Activated T-helper 1 cell treated with Interleukin-2 at 50 U/mL for 16 hours (primary cell): Measurements from ENCODE around the gene MYO1H.
"Not testable (repeated sequence)": the region's sequence is repeated elsewhere in the genome, so short reads cannot be mapped to it uniquely, and the experiment has no call there.

Source experiments
- DNase-seq: peaks from one replicate; pipeline ENCODE4 v3.0.0-alpha.2; 2020; ENCODE audit warnings: low read depth

The MYO1H gene, protein sequence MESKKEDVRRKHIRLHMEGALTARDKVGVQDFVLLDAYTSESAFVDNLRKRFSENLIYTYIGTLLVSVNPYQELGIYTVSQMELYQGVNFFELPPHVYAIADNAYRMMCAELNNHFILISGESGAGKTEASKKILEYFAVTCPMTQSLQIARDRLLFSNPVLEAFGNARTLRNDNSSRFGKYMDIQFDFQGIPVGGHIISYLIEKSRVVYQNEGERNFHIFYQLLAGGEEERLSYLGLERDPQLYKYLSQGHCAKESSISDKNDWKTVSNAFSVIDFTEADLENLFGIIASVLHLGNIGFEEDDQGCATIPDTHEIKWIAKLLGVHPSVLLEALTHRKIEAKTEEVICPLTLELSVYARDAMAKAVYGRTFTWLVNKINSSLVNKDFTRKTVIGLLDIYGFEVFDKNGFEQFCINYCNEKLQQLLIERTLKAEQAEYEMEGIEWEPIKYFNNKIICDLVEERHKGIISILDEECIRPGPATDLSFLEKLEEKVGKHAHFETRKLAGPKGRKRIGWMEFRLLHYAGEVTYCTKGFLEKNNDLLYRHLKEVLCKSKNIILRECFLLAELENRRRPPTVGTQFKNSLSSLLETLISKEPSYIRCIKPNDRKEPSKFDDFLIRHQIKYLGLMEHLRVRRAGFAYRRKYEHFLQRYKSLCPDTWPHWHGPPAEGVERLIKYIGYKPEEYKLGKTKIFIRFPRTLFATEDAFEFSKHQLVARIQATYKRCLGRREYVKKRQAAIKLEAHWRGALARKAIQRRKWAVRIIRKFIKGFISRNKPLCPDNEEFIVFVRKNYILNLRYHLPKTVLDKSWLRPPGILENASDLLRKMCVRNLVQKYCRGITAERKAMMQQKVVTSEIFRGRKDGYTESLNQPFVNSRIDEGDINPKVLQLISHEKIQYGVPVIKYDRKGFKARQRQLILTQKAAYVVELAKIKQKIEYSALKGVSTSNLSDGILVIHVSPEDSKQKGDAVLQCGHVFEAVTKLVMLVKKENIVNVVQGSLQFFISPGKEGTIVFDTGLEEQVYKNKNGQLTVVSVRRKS

GRCh38 chr12:109347589-109347988, at the start of gene MYO1H:
Gene MYO1H (plus strand): TSS chr12:109347900. CDS start chr12:109347961, 61 bp downstream.
- no peak for DNase-seq

- no peak for DNase-seq
Measured at GRCh38 chr12:109299849-109300248, 47.9 kb upstream of the MYO1H start.

GRCh38 chr12:109301643-109302168, 46.0 kb upstream of the MYO1H start:
- DNase-seq, result no peak

DNA sequence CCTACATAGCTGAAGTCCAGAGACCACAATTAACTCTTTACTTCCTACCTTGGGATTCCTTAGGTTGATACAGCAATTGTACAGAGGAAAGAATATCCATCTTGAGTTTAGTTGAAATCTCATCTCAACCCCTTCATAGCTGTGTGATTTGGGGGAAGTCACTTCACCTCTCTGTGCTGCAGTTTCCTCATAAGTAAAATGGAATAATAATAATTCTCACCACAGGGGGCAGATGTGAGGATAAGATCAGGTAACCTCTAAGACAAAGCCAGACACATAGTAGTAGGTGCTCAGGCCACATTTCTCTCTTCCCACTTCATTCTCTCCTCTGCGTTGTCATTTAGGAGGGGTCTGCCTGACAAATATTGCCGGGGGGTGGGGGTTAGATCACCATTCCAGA, 45.3 kb upstream of the MYO1H start:
- DNase-seq, result no peak

- DNase-seq, result no peak
Measured at GRCh38 chr12:109302770-109303169, 44.9 kb upstream of the MYO1H start.

- no peak for DNase-seq
Measured at GRCh38 chr12:109304485-109304884, 43.2 kb upstream of the MYO1H start.

GRCh38 chr12:109305547-109305946, 42.2 kb upstream of the MYO1H start:
- DNase-seq, result no peak

DNA sequence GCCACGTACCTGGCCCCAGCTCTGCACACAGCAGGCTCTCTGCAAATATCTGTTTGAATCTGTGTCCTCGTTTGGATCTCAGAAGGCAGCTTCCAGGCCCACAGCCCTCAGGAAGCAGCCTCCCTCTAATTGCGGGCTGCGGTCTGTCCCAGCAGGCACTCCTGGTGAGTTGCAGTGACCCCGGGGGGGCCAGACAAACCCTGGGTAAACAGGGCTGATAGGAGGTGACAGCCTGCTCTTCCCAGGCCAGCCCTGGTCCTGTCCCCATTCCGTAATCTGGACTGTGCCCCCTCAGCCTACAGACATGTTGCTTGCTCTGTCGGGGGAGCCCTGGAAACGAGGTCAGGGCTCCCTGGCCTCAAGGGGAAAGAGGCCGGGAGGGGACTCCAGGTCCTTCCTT, 40.6 kb upstream of the MYO1H start:
- DNase-seq, result no peak

DNA sequence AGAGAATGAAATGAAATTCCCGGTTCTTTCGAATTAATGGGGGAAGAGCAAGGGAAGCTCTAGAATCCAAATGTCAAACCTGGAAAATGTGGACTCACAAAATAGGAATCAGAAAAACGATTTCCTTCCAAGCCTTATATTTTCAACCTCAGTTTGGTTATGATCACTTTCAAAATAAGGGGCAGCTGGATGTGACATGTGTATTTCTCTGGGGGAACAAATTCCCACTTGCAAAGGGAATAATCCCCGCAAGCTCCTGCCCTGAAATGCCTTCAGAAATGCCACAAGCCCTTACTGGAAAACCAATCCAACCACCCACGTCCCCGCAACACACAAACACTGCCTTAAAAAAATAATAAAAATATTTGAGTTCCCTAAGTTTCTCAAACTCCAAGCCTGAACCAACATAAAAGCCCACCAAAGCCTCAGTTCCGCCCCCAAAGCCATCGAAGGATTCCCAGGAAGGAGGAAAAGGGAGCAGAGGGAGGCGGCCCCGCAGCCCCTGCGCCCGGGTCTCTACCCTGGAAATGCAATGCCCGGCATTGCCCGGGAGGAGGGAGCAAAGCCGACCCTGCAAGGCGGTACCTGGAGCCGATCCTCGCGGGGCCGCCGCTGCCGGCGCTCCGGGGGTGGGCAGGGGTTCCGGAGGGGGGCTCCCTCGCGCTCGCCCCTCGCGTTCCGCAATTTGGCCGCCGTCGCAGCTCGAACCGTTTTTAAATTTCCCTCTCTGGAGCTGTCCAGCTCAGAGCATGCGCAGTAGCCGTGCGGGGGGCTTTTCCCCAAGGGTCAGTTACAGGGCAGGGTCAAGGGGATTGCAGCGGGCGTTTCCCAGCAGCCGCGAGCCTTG, 38.9 kb upstream of the MYO1H start, which contains the start of gene FOXN4:
Gene FOXN4, minus strand, starts transcription at position 751 of the 847 bp plus-strand sequence. CDS start 963 bp downstream, outside the sequence.
- no peak for DNase-seq

GRCh38 chr12:109309381-109310246, 38.1 kb upstream of the MYO1H start:
- no peak for DNase-seq

DNA sequence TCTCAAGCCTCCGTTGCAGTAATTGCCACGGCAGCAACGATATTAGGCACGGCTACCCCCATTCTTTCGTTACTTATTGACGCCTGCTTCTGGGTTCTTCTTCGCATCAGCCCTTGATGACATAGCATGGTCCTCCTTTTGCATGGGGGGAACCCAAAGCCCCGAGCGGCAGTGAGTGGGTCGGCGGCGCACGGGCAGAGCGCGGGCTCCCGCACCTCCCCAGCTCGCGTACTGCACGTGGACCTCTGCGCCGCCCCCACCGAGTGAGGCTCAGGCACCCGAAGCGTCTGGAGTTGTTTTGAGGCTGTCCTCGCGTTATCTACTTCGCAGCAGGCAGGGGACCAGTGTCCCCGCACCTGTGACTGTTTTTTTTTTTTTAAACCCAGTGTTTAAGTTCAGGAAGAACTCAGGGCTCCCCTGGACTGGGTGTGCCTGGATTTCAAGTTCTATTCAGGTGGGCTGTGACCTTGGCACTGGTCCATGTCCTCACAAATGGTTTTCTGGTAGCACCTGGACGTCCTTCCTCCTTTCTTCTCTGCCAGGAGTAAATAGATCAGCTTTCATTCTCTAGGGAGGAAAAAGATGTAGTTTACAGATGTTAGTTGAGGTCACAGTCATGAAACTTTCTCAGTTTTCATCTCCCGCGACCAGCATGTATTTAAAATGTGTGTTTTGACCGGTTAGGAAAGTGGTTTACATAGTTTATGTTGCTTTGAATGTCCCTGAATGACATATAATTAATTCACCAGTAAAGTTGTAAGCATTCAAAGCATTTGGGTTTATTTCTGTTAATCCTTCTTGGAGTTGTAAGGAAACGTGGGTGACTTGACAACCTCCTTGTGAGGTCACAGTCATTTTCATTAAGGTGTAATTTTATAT, 37.2 kb upstream of the MYO1H start:
- DNase-seq, result no peak

DNA sequence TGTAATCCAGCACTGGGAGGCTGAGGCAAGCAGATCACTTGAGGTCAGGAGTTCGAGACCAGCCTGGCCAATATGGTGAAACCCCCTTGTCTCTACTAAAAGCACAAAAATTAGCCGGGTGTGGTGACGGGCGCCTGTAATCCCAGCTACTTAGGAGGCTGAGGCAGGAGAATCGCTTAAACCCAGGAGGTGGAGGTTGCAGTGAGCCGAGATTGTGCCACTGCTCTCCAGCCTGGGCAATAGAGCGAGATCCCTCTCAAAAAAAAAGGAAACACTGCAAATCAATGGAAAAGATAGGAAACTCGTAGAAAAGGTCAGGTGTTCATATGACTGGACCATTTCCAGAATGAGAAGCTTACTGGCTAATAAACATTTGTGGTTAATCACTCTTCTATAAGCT, 26.4 kb upstream of the MYO1H start:
- DNase-seq, result not testable (repeated sequence)

DNA sequence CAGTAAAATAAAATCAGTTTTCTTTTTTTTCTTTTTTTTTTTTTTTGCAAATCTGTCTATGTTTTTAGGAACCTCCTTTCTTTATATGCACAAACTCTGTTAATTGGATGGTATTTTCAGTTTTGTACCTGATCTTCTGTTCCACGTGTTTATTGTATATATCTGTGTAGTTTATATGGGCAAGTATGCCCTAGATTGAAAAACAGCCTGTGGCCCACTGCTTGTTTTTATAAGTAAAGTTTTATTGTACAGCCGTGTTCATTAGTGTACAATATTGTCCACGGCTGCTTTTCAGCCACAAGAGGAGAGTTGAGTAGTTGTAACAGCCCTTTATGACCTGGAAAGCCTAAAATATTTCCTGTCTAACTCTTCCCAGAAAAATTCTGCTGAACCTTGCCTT, 18.7 kb upstream of the MYO1H start:
- no peak for DNase-seq

DNA sequence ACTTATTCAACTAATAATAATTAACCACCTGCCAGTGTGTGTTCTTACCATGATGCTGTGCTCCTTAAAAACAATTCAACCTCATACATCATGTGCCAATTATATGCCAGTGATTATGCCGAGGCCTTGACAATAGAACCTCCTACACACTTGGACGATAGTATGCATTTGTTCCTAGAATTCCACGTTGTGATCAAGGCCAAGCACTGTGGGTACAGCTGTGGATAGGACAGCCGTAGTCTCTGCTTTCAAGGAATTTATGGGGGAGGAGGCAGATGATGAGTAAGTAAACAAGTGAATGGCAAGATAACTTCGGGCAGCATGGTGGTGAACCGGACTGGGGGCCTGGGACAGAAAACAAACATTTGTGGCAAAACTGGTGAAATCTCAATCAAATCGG, 18.0 kb upstream of the MYO1H start:
- no peak for DNase-seq

DNA sequence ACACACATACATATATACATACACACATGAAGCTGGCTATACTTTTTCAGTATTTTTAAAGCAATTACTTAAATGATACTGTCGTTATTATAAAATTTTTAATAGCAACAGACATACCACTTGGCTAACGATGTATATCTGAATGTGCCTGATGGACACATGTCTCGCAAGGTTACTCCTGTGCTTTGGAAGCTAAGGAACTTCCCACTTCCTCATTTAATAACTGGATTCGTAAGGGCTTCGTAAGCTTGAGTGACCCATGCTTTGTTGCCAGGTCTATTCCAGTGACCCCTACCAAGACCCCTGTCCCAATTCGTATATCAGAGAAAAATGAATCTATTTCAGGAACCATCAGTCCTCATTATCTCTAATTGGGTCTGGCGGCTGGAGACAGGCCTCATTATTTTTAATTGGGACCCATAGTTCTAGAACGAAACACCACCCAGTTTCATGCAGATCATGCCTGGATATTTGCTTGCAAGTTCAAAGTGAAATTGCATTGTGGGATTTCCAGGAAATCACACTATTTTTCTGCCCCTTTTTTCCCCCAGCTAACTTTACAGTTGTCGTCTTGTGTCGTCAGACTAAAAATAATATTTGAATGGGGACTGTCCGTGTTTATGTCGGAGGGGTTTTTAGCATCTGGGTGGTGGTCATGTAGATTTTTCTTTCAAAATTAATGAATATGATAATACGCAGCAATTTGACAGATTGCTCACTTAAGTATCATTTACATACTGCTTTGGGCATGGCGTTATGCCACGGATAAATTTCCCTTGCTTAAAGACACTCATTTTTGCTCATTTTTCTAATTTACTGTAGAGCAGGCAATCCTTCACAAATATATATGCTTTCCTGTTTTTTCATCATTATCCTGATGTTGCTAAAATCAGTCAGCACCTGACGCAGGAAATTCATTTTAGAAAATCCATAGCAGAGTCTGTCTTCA, 17.1 kb upstream of the MYO1H start:
- no peak for DNase-seq

DNA sequence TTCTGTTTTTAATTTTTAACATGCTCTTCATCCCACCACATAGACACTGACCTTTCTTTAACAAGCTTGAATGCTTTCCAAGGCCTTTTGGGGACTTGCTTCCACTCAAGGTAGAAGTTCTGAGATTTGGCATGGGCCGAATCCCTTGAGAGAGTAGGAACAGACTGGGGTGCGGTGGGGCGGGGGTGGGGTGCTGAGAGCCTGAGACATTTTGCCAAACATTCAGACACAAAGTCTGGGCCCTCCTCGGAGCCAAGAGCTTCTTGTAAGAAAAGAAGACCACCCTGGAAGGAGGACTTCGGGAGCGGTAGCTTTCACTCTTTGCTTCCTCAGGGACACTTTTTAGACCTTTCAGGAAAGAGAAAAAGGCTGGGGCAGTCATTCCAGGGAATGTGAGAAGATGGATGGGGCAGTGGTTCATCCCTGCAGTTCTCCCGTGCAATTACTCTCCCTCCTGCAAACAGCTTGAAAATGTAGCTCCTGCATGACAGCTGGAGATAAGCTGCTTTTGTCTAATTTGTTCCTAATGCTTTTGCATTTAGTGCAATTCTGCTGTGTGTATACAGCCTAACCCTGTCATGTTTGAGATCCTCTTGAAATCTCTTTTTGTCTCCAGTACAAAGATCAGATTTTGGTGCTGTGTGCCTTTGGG, 16.3 kb upstream of the MYO1H start:
- DNase-seq, result no peak

DNA sequence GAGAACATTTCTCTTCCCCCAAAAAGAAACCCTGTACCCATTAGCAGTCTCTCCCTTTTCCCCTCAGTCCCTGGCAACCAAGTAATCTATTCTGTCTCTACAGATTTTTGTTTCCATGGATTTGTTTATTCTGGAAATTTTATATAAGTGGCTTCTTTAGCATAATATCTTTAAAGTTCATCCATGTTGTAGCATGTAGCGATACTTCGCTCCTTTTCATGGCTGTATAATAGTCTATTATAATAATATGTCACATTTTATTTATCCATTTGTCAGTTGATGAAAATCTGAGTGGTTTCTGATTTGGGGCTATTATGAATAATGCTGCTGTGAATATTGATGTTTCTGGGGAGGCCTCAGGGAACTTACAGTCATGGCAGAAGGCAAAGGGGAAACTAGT, 12.8 kb upstream of the MYO1H start:
- no peak for DNase-seq

DNA sequence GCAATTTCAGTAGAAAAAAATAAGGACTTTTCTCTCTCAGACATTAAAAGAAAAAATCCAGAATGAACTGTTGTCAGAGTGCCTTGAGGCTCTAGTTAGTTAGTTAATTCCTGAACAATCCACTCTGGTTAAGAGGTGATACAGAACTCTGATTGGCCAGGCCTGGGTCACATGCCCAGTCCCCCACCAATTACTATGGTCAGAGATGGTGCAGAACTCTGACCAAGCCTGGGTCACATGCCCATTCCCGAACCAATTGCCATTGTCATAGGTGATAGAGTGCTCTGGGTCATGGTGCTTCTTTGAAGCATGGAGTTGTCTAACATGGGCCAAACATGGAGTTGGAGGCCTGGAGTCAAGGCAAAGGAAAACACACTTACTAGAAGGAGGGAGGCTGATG, 11.1 kb upstream of the MYO1H start:
- no peak for DNase-seq
